Natural killer cell (primary cell): Measurements from ENCODE around the gene EFCAB9. TPM values are rescaled to one million over a fixed set of nuclear protein-coding genes. Genes with fewer than 3 reads are reported as not detected.

Experiments used
- ATAC-seq, 3 donors: fragments of 150-1000 bp in 2 of 3; fragments of 200-7000 bp in 1 of 3; cut with Tn5 transposase; 1 replicate in 1 of 3; 2 replicates in 2 of 3; pipeline ENCODE4 v1.10.0; 2021; ENCODE audit warnings: mild to moderate bottlenecking in 2 of 3, moderate library complexity in 2 of 3
- DNase-seq, 2 donors: peaks; one replicate each; pipeline versions ENCODE4 v3.0.0 to v3.0.0-alpha.2; 2013 to 2021; ENCODE audit warnings: mixed read lengths in 1 of 2
- H3K27ac ChIP-seq: one replicate; pipeline ENCODE4 v1.5.1; 2013; ENCODE audit warnings: mild to moderate bottlenecking, low read length
- H3K27me3 ChIP-seq: one replicate; pipeline ENCODE4 v1.6.1; 2013; ENCODE audit warnings: low read length; ENCODE audit not compliant: control insufficient read depth, insufficient read depth
- H3K36me3 ChIP-seq: one replicate; pipeline ENCODE4 v1.6.1; 2013; ENCODE audit warnings: low read length; ENCODE audit not compliant: control insufficient read depth, insufficient read depth
- H3K4me1 ChIP-seq: one replicate; pipeline ENCODE4 v1.6.1; 2013; ENCODE audit warnings: low read length; ENCODE audit not compliant: control insufficient read depth, insufficient read depth
- H3K4me3 ChIP-seq: one replicate; pipeline ENCODE4 v1.5.1; 2013; ENCODE audit warnings: low read length
- H3K9me3 ChIP-seq: one replicate; pipeline ENCODE4 v1.6.1; 2013; ENCODE audit warnings: low read length; ENCODE audit not compliant: control insufficient read depth, insufficient read depth
- H3K27ac Mint-ChIP-seq, 2 donors: one replicate each; pipeline ENCODE4 v1.8.0; 2022; ENCODE audit warnings: mild to moderate bottlenecking in 2 of 2, mixed read lengths in 2 of 2, moderate library complexity in 1 of 2
- H3K27me3 Mint-ChIP-seq, 2 donors: one replicate each; pipeline ENCODE4 v1.8.0; 2022; ENCODE audit warnings: low read depth in 2 of 2, mixed read lengths in 2 of 2
- H3K36me3 Mint-ChIP-seq: one replicate; pipeline ENCODE4 v1.8.0; 2022; ENCODE audit warnings: mixed read lengths
- H3K4me1 Mint-ChIP-seq, 2 donors: one replicate each; pipeline ENCODE4 v1.8.0; 2022; ENCODE audit warnings: mixed read lengths in 2 of 2
- H3K4me3 Mint-ChIP-seq: one replicate; pipeline ENCODE4 v1.8.0; 2022; ENCODE audit warnings: mild to moderate bottlenecking, moderate library complexity, mixed read lengths
- H3K9me3 Mint-ChIP-seq, 2 donors: one replicate each; pipeline ENCODE4 v1.8.0; 2022; ENCODE audit warnings: mixed read lengths in 2 of 2
- CTCF ChIP-seq: fragments of 200-600 bp; IDR thresholded peaks from one replicate; pipeline ENCODE4 v1.8.0; 2022; ENCODE audit warnings: antibody characterized with exemption
- WGBS: methylation state at CpG from one replicate; pipeline ENCODE4 v1.1.7; 2013; ENCODE audit warnings: missing lambda C conversion rate; ENCODE audit not compliant: insufficient coverage; 5-methylcytosine and 5-hydroxymethylcytosine counted together
- intact Hi-C: fragments of 100-400 bp; cut with micrococcal nuclease; formaldehyde crosslinking; loops from one replicate; pipeline ENCODE4 v1.14.2; 2022
- total RNA-seq, 4 donors: library from RNA; stranded (reverse); fragments of 120-200 nt in 1 of 4; gene quantifications; one replicate each; pipeline versions ENCODE4 v1.2.3 to v1.2.4, GENCODE V29; 2013 to 2022

EFCAB9 gene
- total RNA-seq, 3 donors from 2014 or later (not counting 1 experiment from before 2014, with no cell fraction given): not detected

- no peaks in the 10 kb centered on the region for H3K27me3 Mint-ChIP-seq
- DNase-seq: no peak
- Histone ChIP-seq H3K27ac (peak overlapping the region; percentile 8), H3K9me3 (no peaks in the 10 kb centered on the region), H3K27me3 (no peaks in the 10 kb centered on the region), H3K36me3 (peaks cover 39% of the 10 kb centered on the region), H3K4me3 (no peak overlapping the region), H3K4me1 (peaks cover 99% of the 10 kb centered on the region)
- intact Hi-C loops: loop anchor here (2.0 kb wide), 2 partner anchors 13 to 17 kb away; no protein-coding TSS in a partner anchor
- peaks cover 81 to 92% of the 10 kb centered on the region in 2 donors for H3K4me1 Mint-ChIP-seq
- no peaks in the 10 kb centered on the region for H3K9me3 Mint-ChIP-seq
- H3K36me3 Mint-ChIP-seq: no peaks in the 10 kb centered on the region
- WGBS: 83% methylated on average over 19 of the region's 21 CpGs
- peak overlapping the region; percentile 72 for H3K4me3 Mint-ChIP-seq
- H3K27ac Mint-ChIP-seq: peak overlapping the region; percentile 97 to 98
- ATAC-seq: no peak
- TF ChIP-seq CTCF: no peak
These were observed 47.9 kb upstream of the EFCAB9 start for GRCh38 chr5:172145870-172146747.

- no peaks in the 10 kb centered on the region for H3K36me3 Mint-ChIP-seq
These were observed 47.3 kb upstream of the EFCAB9 start for GRCh38 chr5:172146748-172147092.

GRCh38 chr5:172147857-172148256 is 46.1 kb upstream of the EFCAB9 start:
- WGBS: 57% methylated on average over 10 of the region's 10 CpGs

More at GRCh38 chr5:172146748-172147092, 47.3 kb upstream of the EFCAB9 start:
- Histone ChIP-seq H3K27ac (peak overlapping the region; percentile 8), H3K4me3 (no peak overlapping the region), H3K27me3 (no peaks in the 10 kb centered on the region), H3K4me1 (peaks cover 99% of the 10 kb centered on the region), H3K9me3 (no peaks in the 10 kb centered on the region), H3K36me3 (peaks cover 42% of the 10 kb centered on the region)
- no peak for TF ChIP-seq CTCF
- intact Hi-C loops: loop anchor here (2.0 kb wide), 1 partner anchor 14 kb away; no protein-coding TSS in a partner anchor
- H3K4me3 Mint-ChIP-seq: peak overlapping the region; percentile 72
- ATAC-seq (no peak), DNase-seq (no peak)
- peak overlapping the region; percentile 97 to 98 for H3K27ac Mint-ChIP-seq
- no peaks in the 10 kb centered on the region for H3K27me3 Mint-ChIP-seq
- H3K9me3 Mint-ChIP-seq: no peaks in the 10 kb centered on the region
- peaks cover 85 to 93% of the 10 kb centered on the region in 2 donors for H3K4me1 Mint-ChIP-seq
- WGBS: 90% methylated on average over 9 of the region's 9 CpGs

More at GRCh38 chr5:172147857-172148256, 46.1 kb upstream of the EFCAB9 start:
- Mint-ChIP-seq H3K27ac (peak overlapping the region; percentile 97 to 98), H3K4me3 (peak overlapping the region; percentile 72), H3K4me1 (peaks cover 84 to 93% of the 10 kb centered on the region in 2 donors), H3K27me3 (no peaks in the 10 kb centered on the region), H3K36me3 (no peaks in the 10 kb centered on the region), H3K9me3 (no peaks in the 10 kb centered on the region)
- H3K36me3 ChIP-seq: peaks cover 49% of the 10 kb centered on the region
- intact Hi-C loops: loop anchor here (2.0 kb wide), 2 partner anchors 15 to 37 kb away; no protein-coding TSS in a partner anchor
- no peaks in the 10 kb centered on the region for H3K27me3 ChIP-seq
- H3K4me3 ChIP-seq: no peak overlapping the region
- no peaks in the 10 kb centered on the region for H3K9me3 ChIP-seq
- H3K27ac ChIP-seq: peak overlapping the region; percentile 45
- peak; percentile 41 to 58 for DNase-seq
- H3K4me1 ChIP-seq: peaks cover 97% of the 10 kb centered on the region
- peak; percentile 46 to 59 (median 57) for ATAC-seq
- no peak for TF ChIP-seq CTCF
